Neural progenitor cell (in vitro differentiated cells): ENCODE data around the gene ZNF638. TPM values are rescaled to one million over a fixed set of nuclear protein-coding genes. Genes with fewer than 3 reads are reported as not detected.

ENCODE experiments used
- DNase-seq: peaks from one replicate; pipeline ENCODE4 v3.0.0-alpha.2; 2016; ENCODE audit warnings: low spot score
- H2AFZ ChIP-seq: fragments of 200-600 bp; sonication (generic); replicated peaks from 2 replicates; pipeline ENCODE4 v1.6.1; 2016; ENCODE audit warnings: antibody characterized with exemption
- H3F3A ChIP-seq: fragments of 200-600 bp; sonication (generic); 2 replicates; pipeline ENCODE4 v1.6.1; 2016; ENCODE audit warnings: antibody characterized with exemption, low read depth
- H3K27ac ChIP-seq: fragments of 200-600 bp; sonication (generic); 2 replicates; pipeline ENCODE4 v1.5.1; 2016; ENCODE audit warnings: mild to moderate bottlenecking
- H3K27me3 ChIP-seq: fragments of 200-600 bp; sonication (generic); 2 replicates; pipeline ENCODE4 v1.6.1; 2016; ENCODE audit warnings: mild to moderate bottlenecking, moderate library complexity
- H3K36me3 ChIP-seq: fragments of 200-600 bp; sonication (generic); 2 replicates; pipeline ENCODE4 v1.5.1; 2016
- H3K4me1 ChIP-seq: fragments of 200-600 bp; sonication (generic); 2 replicates; pipeline ENCODE4 v1.6.1; 2016; ENCODE audit warnings: mixed run types
- H3K4me2 ChIP-seq: fragments of 200-600 bp; sonication (generic); 2 replicates; pipeline ENCODE4 v1.6.1; 2016
- H3K4me3 ChIP-seq: fragments of 200-600 bp; sonication (generic); 2 replicates; pipeline ENCODE4 v1.5.1; 2016
- H3K79me2 ChIP-seq: fragments of 200-600 bp; sonication (generic); 2 replicates; pipeline ENCODE4 v1.6.1; 2016; ENCODE audit warnings: low read depth
- H3K9ac ChIP-seq: fragments of 200-600 bp; sonication (generic); 2 replicates; pipeline ENCODE4 v1.6.1; 2016
- H3K9me3 ChIP-seq: fragments of 200-600 bp; sonication (generic); 2 replicates; pipeline ENCODE4 v1.5.1; 2016; ENCODE audit warnings: low read depth
- H4K20me1 ChIP-seq: fragments of 200-600 bp; sonication (generic); 2 replicates; pipeline ENCODE4 v1.6.1; 2016; ENCODE audit warnings: low read depth
- H3K27ac Mint-ChIP-seq: 3 replicates; pipeline ENCODE4 v1.8.0; 2021; ENCODE audit warnings: mixed read lengths
- H3K27me3 Mint-ChIP-seq: 2 replicates; pipeline ENCODE4 v1.8.0; 2022; ENCODE audit warnings: low read depth, mild to moderate bottlenecking, inconsistent platforms, moderate library complexity, mixed read lengths; ENCODE audit not compliant: insufficient read depth
- H3K36me3 Mint-ChIP-seq: 3 replicates; pipeline ENCODE4 v1.8.0; 2021; ENCODE audit warnings: mixed read lengths
- H3K4me1 Mint-ChIP-seq: 3 replicates; pipeline ENCODE4 v1.8.0; 2021; ENCODE audit warnings: mixed read lengths
- H3K4me3 Mint-ChIP-seq: 3 replicates; pipeline ENCODE4 v1.8.0; 2021; ENCODE audit warnings: mild to moderate bottlenecking, moderate library complexity, mixed read lengths
- H3K9me3 Mint-ChIP-seq: 3 replicates; pipeline ENCODE4 v1.8.0; 2020; ENCODE audit warnings: mixed read lengths
- EZH2 ChIP-seq: fragments of 200-600 bp; sonication (generic); IDR thresholded peaks from 2 replicates; pipeline ENCODE4 v1.6.1; 2017; ENCODE audit warnings: antibody characterized with exemption, mild to moderate bottlenecking, moderate library complexity
- EZH2phosphoT487 ChIP-seq: fragments of 200-600 bp; sonication (generic); IDR thresholded peaks from 2 replicates; pipeline ENCODE4 v1.6.1; 2017; ENCODE audit warnings: antibody characterized with exemption
- total RNA-seq: library from RNA; depleted of rRNA; stranded (reverse); fragments of >200 nt; gene quantifications from 2 replicates; pipeline ENCODE4 v1.2.3, GENCODE V29; 2015; ENCODE audit warnings: low replicate concordance
- TF ChIP-seq, protein P1 (sequence below): fragments of 200-600 bp; sonication (generic); IDR thresholded peaks from 2 replicates; pipeline ENCODE4 v1.5.1; 2017; ENCODE audit warnings: antibody characterized with exemption, mild to moderate bottlenecking

The ZNF638 gene
- total RNA-seq, 1 donor from 2014 or later = 362 TPM

DNA sequence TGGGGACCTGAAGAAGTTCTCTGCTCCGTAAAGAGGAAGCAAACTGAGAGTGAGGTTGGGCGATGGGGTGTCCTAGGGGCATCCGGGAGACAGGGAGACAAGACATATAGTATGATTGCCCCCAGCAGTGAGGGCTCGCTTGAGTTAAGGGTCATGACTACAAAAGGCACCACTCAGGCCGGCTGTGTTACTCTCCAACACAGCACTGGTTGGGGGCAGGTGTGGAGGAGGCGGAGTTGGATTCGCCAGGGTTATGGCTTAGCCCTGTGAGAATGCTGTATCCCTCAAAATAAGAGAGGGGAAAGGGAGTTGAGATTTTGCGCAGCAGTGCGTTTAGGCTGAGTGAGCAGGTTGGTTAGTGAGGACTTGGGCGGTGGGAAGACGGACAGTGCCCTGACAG, 133.8 kb downstream of the ZNF638 start:
- Mint-ChIP-seq H3K36me3 (no peaks in the 10 kb centered on the region), H3K27me3 (peaks cover 24% of the 10 kb centered on the region), H3K27ac (no peak overlapping the region), H3K9me3 (no peaks in the 10 kb centered on the region), H3K4me1 (peaks cover 11% of the 10 kb centered on the region), H3K4me3 (no peak overlapping the region)
- Histone ChIP-seq H3K27ac (no peak overlapping the region), H3K4me2 (peak overlapping the region; percentile 92), H3K9me3 (no peaks in the 10 kb centered on the region), H2AFZ (no peak overlapping the region), H3F3A (peaks cover 6% of the 10 kb centered on the region), H3K79me2 (no peaks in the 10 kb centered on the region), H3K4me3 (no peak overlapping the region), H3K36me3 (no peaks in the 10 kb centered on the region), H4K20me1 (peaks cover 10% of the 10 kb centered on the region), H3K4me1 (peaks cover 7% of the 10 kb centered on the region), H3K27me3 (peaks cover 93% of the 10 kb centered on the region), H3K9ac (no peak overlapping the region)
- no peak for DNase-seq
- TF ChIP-seq EZH2 (no peak), EZH2phosphoT487 (no peak)
- TF ChIP-seq, protein P1, sequence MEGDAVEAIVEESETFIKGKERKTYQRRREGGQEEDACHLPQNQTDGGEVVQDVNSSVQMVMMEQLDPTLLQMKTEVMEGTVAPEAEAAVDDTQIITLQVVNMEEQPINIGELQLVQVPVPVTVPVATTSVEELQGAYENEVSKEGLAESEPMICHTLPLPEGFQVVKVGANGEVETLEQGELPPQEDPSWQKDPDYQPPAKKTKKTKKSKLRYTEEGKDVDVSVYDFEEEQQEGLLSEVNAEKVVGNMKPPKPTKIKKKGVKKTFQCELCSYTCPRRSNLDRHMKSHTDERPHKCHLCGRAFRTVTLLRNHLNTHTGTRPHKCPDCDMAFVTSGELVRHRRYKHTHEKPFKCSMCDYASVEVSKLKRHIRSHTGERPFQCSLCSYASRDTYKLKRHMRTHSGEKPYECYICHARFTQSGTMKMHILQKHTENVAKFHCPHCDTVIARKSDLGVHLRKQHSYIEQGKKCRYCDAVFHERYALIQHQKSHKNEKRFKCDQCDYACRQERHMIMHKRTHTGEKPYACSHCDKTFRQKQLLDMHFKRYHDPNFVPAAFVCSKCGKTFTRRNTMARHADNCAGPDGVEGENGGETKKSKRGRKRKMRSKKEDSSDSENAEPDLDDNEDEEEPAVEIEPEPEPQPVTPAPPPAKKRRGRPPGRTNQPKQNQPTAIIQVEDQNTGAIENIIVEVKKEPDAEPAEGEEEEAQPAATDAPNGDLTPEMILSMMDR = no peak

DNA sequence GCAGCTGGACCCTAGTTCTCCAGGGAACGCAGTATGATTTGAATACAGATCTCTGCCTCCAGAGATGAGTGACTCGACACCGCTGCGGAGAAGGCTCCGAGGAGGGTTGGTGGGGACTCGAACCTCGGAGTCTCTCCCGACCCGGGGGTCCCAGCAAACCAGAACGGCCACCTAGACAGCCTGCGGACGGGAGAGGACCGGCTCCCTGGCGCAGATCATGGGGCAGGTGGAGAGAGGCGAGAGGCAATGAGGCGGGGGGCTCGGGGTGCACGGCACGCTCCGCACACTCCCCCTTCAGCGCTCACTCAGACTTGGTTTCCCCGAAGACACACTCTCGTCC, 134.3 kb downstream of the ZNF638 start:
- H3K27me3 Mint-ChIP-seq = peaks cover 20% of the 10 kb centered on the region

DNA sequence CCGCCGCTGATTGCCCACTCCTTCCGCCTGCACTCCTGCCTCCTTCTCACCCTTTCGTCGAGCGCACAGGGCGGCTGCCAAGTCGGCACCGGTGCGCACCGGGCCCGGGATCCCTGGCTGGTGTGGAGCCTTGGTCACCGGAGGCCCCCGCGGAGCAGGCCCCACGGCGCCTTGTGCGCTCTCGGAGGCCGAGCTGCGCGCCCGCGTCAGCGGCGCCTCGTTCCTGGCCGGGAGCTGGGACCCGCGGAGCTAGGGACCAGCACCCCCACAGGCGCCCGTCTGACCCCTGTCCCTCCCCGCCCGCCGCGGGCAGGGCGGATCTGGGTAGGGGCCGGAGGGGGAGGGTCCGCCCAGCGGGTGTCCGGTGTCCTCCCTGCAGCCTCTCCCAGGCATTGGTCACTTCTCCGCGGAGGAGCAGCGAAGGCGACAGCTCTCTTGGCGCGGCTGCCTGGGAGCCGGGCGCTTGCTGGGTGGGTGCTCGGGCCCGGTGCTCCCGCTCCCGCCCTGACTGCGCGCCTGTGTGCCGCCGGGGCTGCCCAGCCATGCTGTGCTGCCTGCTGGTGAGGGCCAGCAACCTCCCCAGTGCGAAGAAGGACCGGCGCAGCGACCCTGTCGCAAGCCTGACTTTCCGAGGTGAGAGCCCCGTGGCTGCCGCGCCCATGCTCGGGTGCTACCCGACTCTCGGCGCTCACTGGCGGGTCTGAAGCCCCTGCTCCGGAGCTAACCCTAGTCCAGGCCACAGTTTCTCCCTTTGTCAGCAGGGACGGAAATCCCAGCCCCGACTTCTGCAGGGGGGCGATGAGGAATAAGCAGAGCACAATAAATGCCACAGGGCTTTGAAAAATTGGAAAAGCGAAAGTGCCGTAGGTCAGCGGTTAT, 135.0 kb downstream of the ZNF638 start:
- peaks cover 10% of the 10 kb centered on the region for H4K20me1 ChIP-seq
- no peak overlapping the region for H3K27ac Mint-ChIP-seq
- no peaks in the 10 kb centered on the region for H3K36me3 Mint-ChIP-seq
- no peak overlapping the region for H3K9ac ChIP-seq
- H3K79me2 ChIP-seq = no peaks in the 10 kb centered on the region
- no peaks in the 10 kb centered on the region for H3K9me3 Mint-ChIP-seq
- H3K36me3 ChIP-seq = no peaks in the 10 kb centered on the region
- no peaks in the 10 kb centered on the region for H3K9me3 ChIP-seq
- peak; percentile 91 for TF ChIP-seq EZH2phosphoT487
- TF ChIP-seq, protein P1 = no peak
- peak; percentile 96 for TF ChIP-seq EZH2
- peaks cover 7% of the 10 kb centered on the region for H3K4me1 ChIP-seq
- peak overlapping the region; percentile 86 for H2AFZ ChIP-seq
- peak overlapping the region; percentile 92 for H3K4me2 ChIP-seq
- H3K27me3 Mint-ChIP-seq = peaks cover 19% of the 10 kb centered on the region
- peaks cover 6% of the 10 kb centered on the region for H3F3A ChIP-seq
- peak; percentile 74 for DNase-seq
- peaks cover 9% of the 10 kb centered on the region for H3K4me1 Mint-ChIP-seq
- no peak overlapping the region for H3K27ac ChIP-seq
- H3K4me3 ChIP-seq = peak overlapping the region; percentile 61
- peak overlapping the region; percentile 79 for H3K4me3 Mint-ChIP-seq
- peaks cover 87% of the 10 kb centered on the region for H3K27me3 ChIP-seq

More for the DNA sequence above, 134.3 kb downstream of the ZNF638 start:
- Histone ChIP-seq H3K79me2 (no peaks in the 10 kb centered on the region), H3K27ac (no peak overlapping the region), H3K27me3 (peaks cover 93% of the 10 kb centered on the region), H3K9ac (no peak overlapping the region), H3K4me1 (peaks cover 7% of the 10 kb centered on the region), H3F3A (peaks cover 6% of the 10 kb centered on the region), H3K9me3 (no peaks in the 10 kb centered on the region), H2AFZ (peak overlapping the region; percentile 86), H4K20me1 (peaks cover 10% of the 10 kb centered on the region), H3K4me3 (peak overlapping the region; percentile 61), H3K4me2 (peak overlapping the region; percentile 92), H3K36me3 (no peaks in the 10 kb centered on the region)
- Mint-ChIP-seq H3K36me3 (no peaks in the 10 kb centered on the region), H3K9me3 (no peaks in the 10 kb centered on the region), H3K27ac (no peak overlapping the region), H3K4me1 (peaks cover 9% of the 10 kb centered on the region), H3K4me3 (no peak overlapping the region)
- TF ChIP-seq EZH2phosphoT487 = no peak
- TF ChIP-seq, protein P1 = no peak
- no peak for TF ChIP-seq EZH2
- no peak for DNase-seq
